Heart left ventricle (tissue), 16 donors: ENCODE data around the gene F8. TPM values are rescaled to one million over a fixed set of nuclear protein-coding genes. Genes with fewer than 3 reads are reported as not detected.
"Not testable (repeated sequence)": the region's sequence is repeated elsewhere in the genome, so short reads cannot be mapped to it uniquely, and the experiment has no call there.

Source experiments
- ATAC-seq, 4 donors: fragments of 200-7000 bp; cut with Tn5 transposase; one replicate each; pipeline ENCODE4 v1.9.1; 2020 to 2022; ENCODE audit warnings: moderate library complexity in 4 of 4, mild to moderate bottlenecking in 3 of 4, moderate number of reproducible peaks in 1 of 4
- DNase-seq, 5 donors: peaks; one replicate each; pipeline ENCODE4 v3.0.0-alpha.2; 2020
- H3K27ac ChIP-seq, 12 donors: fragments of 200-600 bp; sonication (generic) in 4 of 12; one replicate each; pipeline versions ENCODE4 v1.5.0 to v1.8.0; 2016 to 2022; ENCODE audit warnings: mild to moderate bottlenecking in 2 of 12
- H3K27me3 ChIP-seq, 9 donors: fragments of 200-600 bp; sonication (generic) in 2 of 9; one replicate each; pipeline versions ENCODE4 v1.5.1 to v1.8.0; 2016 to 2022; ENCODE audit warnings: mild to moderate bottlenecking in 3 of 9
- H3K36me3 ChIP-seq, 9 donors: fragments of 200-600 bp; sonication (generic) in 2 of 9; one replicate each; pipeline versions ENCODE4 v1.5.0 to v1.8.0; 2018 to 2022; ENCODE audit warnings: mild to moderate bottlenecking in 2 of 9
- H3K4me1 ChIP-seq, 12 donors: fragments of 200-600 bp; sonication (generic) in 4 of 12; one replicate each; pipeline versions ENCODE4 v1.5.0 to v1.8.0; 2016 to 2022; ENCODE audit warnings: mild to moderate bottlenecking in 3 of 12
- H3K4me3 ChIP-seq, 12 donors: fragments of 200-600 bp; sonication (generic) in 4 of 12; one replicate each; pipeline versions ENCODE4 v1.5.0 to v1.8.0; 2017 to 2022; ENCODE audit warnings: mild to moderate bottlenecking in 9 of 12, moderate library complexity in 4 of 12
- H3K9me3 ChIP-seq, 12 donors: fragments of 200-600 bp; sonication (generic) in 4 of 12; one replicate each; pipeline versions ENCODE4 v1.5.0 to v1.8.0; 2016 to 2022; ENCODE audit warnings: mild to moderate bottlenecking in 1 of 12
- POLR2A ChIP-seq, 2 donors: fragments of 450-650 bp; IDR thresholded peaks; one replicate each; pipeline ENCODE4 v1.6.1; 2017; ENCODE audit warnings: antibody characterized with exemption in 2 of 2, mild to moderate bottlenecking in 2 of 2, moderate library complexity in 2 of 2
- WGBS, 4 donors: extraction: QIAGEN DNeasy Blood & Tissue Kit in 2 of 4; methylation state at CpG; one replicate each; pipeline versions ENCODE4 v1.1.5 to v1.1.7; 2013 to 2018; 5-methylcytosine and 5-hydroxymethylcytosine counted together
- intact Hi-C, 10 donors: fragments of 100-400 bp; cut with DNase I; formaldehyde crosslinking; loops; one replicate each; pipeline versions ENCODE4 v1.11.1 to v1.14.2; 2022
- polyA plus RNA-seq, 2 donors: library from polyadenylated mRNA; stranded (reverse); fragments of 200-250 nt; gene quantifications; one replicate each; pipeline ENCODE4 v1.2.3, GENCODE V29; 2013
- total RNA-seq, 9 donors: library from RNA; depleted of rRNA in 2 of 9; stranded (reverse); fragments of >200 nt in 2 of 9; fragmentation: NEBNext Ultra II Directional in 3 of 9; extraction: Animal tissue kit (Norgen Biotek cat#: 25700) in 3 of 9; gene quantifications; one replicate each; pipeline versions ENCODE4 v1.1.0 to v1.2.4, GENCODE V29; 2016 to 2023
- TF ChIP-seq, protein P1 (sequence below), 12 donors: fragments of 200-600 bp; sonication (generic) in 4 of 12; IDR thresholded peaks; one replicate each; pipeline versions ENCODE4 v1.5.0 to v1.8.0; 2018 to 2022; ENCODE audit warnings: antibody characterized with exemption in 12 of 12, mild to moderate bottlenecking in 5 of 12
- donor health status: ischemic (EF 13 %, LVEDD 7.1; RV severe dilation, severe dysfunction).
- donor health status: healthy with polysubstance abuse.
- donor health status: DM: no; HTN: yes; CAD: no.
- donor health status: DM: no; HTN: no; CAD: no.
- donor health status: ischemic (EF 25% LVEDD 6.9; RV normal size, moderate dysfunction).
- donor health status: ischemic (EF 25% LVEDD 5.7; RV mildly dilated, moderate dysfunction).
- donor health status: healthy.
- donor health status: DM: yes; HTN: yes; CAD: no.
- donor health status: ischemic (EF 35%, LVEDD 5.7; RV mildly dilated, moderate dysfunction).
- donor health status: nonischemic (EF 11% LVEDD 7.7; RV severe dilation, severe dysfunction).
- donor health status: DM: yes; HTN: yes; CAD: no.
- donor health status: PGD.
- donor health status: ischemic (EF 29% LVEDD 5.4; RV normal size, mild dysfunction).
- donor health status: nonischemic (EF 23%, LVEDD 6.1; RV moderate dilation, normal function).

Gene F8
- total and polyA plus RNA-seq, 11 donors = 26.9 to 75.1 (median 44.3) TPM

- H3K4me3 ChIP-seq = no peak overlapping the region
- no peaks in the 10 kb centered on the region for H3K36me3 ChIP-seq
- 67 to 83% (median 71%) methylated on average over 4 of the region's 4 CpGs for WGBS, 4 donors
- intact Hi-C loops = no loop called here
- H3K4me1 ChIP-seq = no peaks in the 10 kb centered on the region
- TF ChIP-seq, protein P1, sequence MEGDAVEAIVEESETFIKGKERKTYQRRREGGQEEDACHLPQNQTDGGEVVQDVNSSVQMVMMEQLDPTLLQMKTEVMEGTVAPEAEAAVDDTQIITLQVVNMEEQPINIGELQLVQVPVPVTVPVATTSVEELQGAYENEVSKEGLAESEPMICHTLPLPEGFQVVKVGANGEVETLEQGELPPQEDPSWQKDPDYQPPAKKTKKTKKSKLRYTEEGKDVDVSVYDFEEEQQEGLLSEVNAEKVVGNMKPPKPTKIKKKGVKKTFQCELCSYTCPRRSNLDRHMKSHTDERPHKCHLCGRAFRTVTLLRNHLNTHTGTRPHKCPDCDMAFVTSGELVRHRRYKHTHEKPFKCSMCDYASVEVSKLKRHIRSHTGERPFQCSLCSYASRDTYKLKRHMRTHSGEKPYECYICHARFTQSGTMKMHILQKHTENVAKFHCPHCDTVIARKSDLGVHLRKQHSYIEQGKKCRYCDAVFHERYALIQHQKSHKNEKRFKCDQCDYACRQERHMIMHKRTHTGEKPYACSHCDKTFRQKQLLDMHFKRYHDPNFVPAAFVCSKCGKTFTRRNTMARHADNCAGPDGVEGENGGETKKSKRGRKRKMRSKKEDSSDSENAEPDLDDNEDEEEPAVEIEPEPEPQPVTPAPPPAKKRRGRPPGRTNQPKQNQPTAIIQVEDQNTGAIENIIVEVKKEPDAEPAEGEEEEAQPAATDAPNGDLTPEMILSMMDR (IDR thresholded peaks at IDR 0.05) = no peak
- no peak for TF ChIP-seq POLR2A (IDR thresholded peaks at IDR 0.05)
- DNase-seq (no peak), ATAC-seq (no peak)
- H3K27ac ChIP-seq = peak overlapping the region in 1 of 12 donors; percentile 56
- H3K9me3 ChIP-seq = no peaks in the 10 kb centered on the region
- no peaks in the 10 kb centered on the region for H3K27me3 ChIP-seq
These were observed 195.1 kb downstream of the F8 start for GRCh38 chrX:154827194-154828015.

- H3K36me3 ChIP-seq, H3K4me1 ChIP-seq, H3K27me3 ChIP-seq, intact Hi-C loops, H3K4me3 ChIP-seq, ATAC-seq, DNase-seq, H3K9me3 ChIP-seq, H3K27ac ChIP-seq: not testable (repeated sequence)
- 100% methylated on average over 1 of the region's 3 CpGs; no CpG with 5 or more reads in 3 of the 4 donors for WGBS, 4 donors
These were observed 196.9 kb downstream of the F8 start for GRCh38 chrX:154825586-154825985.

- H3K36me3 ChIP-seq = no peaks in the 10 kb centered on the region
- WGBS, 4 donors = 72 to 90% (median 83%) methylated on average over 1 of the region's 1 CpG
- intact Hi-C loops = no loop called here
- TF ChIP-seq, protein P1 (IDR thresholded peaks at IDR 0.05) = no peak
- TF ChIP-seq POLR2A (IDR thresholded peaks at IDR 0.05) = no peak
- no peaks in the 10 kb centered on the region for H3K27me3 ChIP-seq
- H3K27ac ChIP-seq = no peak overlapping the region
- H3K4me3 ChIP-seq = no peak overlapping the region
- DNase-seq (no peak), ATAC-seq (no peak)
- H3K9me3 ChIP-seq = no peaks in the 10 kb centered on the region
- no peaks in the 10 kb centered on the region for H3K4me1 ChIP-seq
These were observed 197.9 kb downstream of the F8 start for GRCh38 chrX:154824638-154825037.

- H3K4me1 ChIP-seq = no peaks in the 10 kb centered on the region
- intact Hi-C loops = no loop called here
- no peak overlapping the region for H3K27ac ChIP-seq
- WGBS, 4 donors = 68 to 96% (median 88%) methylated on average over 3 of the region's 3 CpGs
- DNase-seq (no peak), ATAC-seq (no peak)
- TF ChIP-seq POLR2A (IDR thresholded peaks at IDR 0.05) = no peak
- TF ChIP-seq, protein P1 (IDR thresholded peaks at IDR 0.05) = no peak
- H3K36me3 ChIP-seq = no peaks in the 10 kb centered on the region
- H3K9me3 ChIP-seq = no peaks in the 10 kb centered on the region
- no peak overlapping the region for H3K4me3 ChIP-seq
- H3K27me3 ChIP-seq = no peaks in the 10 kb centered on the region
These were observed 200.5 kb downstream of the F8 start for GRCh38 chrX:154822029-154822428.

- Histone ChIP-seq H3K27ac (no peak overlapping the region), H3K4me3 (no peak overlapping the region), H3K4me1 (no peaks in the 10 kb centered on the region), H3K36me3 (no peaks in the 10 kb centered on the region), H3K27me3 (no peaks in the 10 kb centered on the region), H3K9me3 (no peaks in the 10 kb centered on the region)
- intact Hi-C loops = no loop called here
- TF ChIP-seq POLR2A (IDR thresholded peaks at IDR 0.05) = no peak
- TF ChIP-seq, protein P1 (IDR thresholded peaks at IDR 0.05) = no peak
- ATAC-seq (no peak), DNase-seq (no peak)
These were observed 201.0 kb downstream of the F8 start for GRCh38 chrX:154821523-154821922.
